Measurements from ENCODE around the gene SDK1.
"Not testable (repeated sequence)": the region's sequence is repeated elsewhere in the genome, so short reads cannot be mapped to it uniquely, and the experiment has no call there.

SDK1 gene

GRCh38 chr7:4093035-4093434, 792.0 kb downstream of the SDK1 start:
- no peak overlapping the region for H3K4me3 ChIP-seq (ENCODE audit: low read depth, low read length)
- TF ChIP-seq CTCF (conservative IDR thresholded peaks at IDR 0.05; ENCODE audit: low read depth, low read length): no peak
- DNase-seq (ENCODE audit: low read depth): no peak

- H3K4me3 ChIP-seq (ENCODE audit: low read depth, low read length): no peak overlapping the region
- no peak for DNase-seq (ENCODE audit: low read depth)
- TF ChIP-seq CTCF (conservative IDR thresholded peaks at IDR 0.05; ENCODE audit: low read depth, low read length): no peak
These were observed 792.4 kb downstream of the SDK1 start for GRCh38 chr7:4093483-4093882.

GRCh38 chr7:4094158-4094557, 793.1 kb downstream of the SDK1 start:
- not testable (repeated sequence) for DNase-seq (ENCODE audit: low read depth); H3K4me3 ChIP-seq (ENCODE audit: low read depth, low read length)

GRCh38 chr7:4097001-4097609, 796.1 kb downstream of the SDK1 start:
- no peak for TF ChIP-seq CTCF (conservative IDR thresholded peaks at IDR 0.05; ENCODE audit: low read depth, low read length)

GRCh38 chr7:4098169-4098568, 797.1 kb downstream of the SDK1 start:
- DNase-seq (ENCODE audit: low read depth): no peak
- no peak for TF ChIP-seq CTCF (conservative IDR thresholded peaks at IDR 0.05; ENCODE audit: low read depth, low read length)
- H3K4me3 ChIP-seq (ENCODE audit: low read depth, low read length): no peak overlapping the region

More at GRCh38 chr7:4097001-4097609, 796.1 kb downstream of the SDK1 start:
- H3K4me3 ChIP-seq (ENCODE audit: low read depth, low read length): no peak overlapping the region
- no peak for DNase-seq (ENCODE audit: low read depth)

- no peak for TF ChIP-seq CTCF (conservative IDR thresholded peaks at IDR 0.05; ENCODE audit: low read depth, low read length)
- no peak overlapping the region for H3K4me3 ChIP-seq (ENCODE audit: low read depth, low read length)
- DNase-seq (ENCODE audit: low read depth): no peak
These were observed 798.6 kb downstream of the SDK1 start for GRCh38 chr7:4099651-4100050.

GRCh38 chr7:4100148-4100547, 799.1 kb downstream of the SDK1 start:
- TF ChIP-seq CTCF (conservative IDR thresholded peaks at IDR 0.05; ENCODE audit: low read depth, low read length): no peak

More at GRCh38 chr7:4100148-4100547, 799.1 kb downstream of the SDK1 start:
- H3K4me3 ChIP-seq (ENCODE audit: low read depth, low read length): no peak overlapping the region
- no peak for DNase-seq (ENCODE audit: low read depth)

All from choroid plexus epithelial cell (primary cell).